Mucosa of rectum (tissue), 2 donors: Measurements from ENCODE around the gene DPEP2.
"Not testable (repeated sequence)": the region's sequence is repeated elsewhere in the genome, so short reads cannot be mapped to it uniquely, and the experiment has no call there.

ENCODE experiments used
- H3K27ac ChIP-seq, 2 donors: one replicate each; pipeline ENCODE4 v1.7.0; 2013; ENCODE audit warnings: inconsistent platforms in 2 of 2, low read depth in 2 of 2, low read length in 2 of 2
- H3K27me3 ChIP-seq, 2 donors: one replicate each; pipeline ENCODE4 v1.7.0; 2013; ENCODE audit warnings: low read length in 2 of 2; ENCODE audit not compliant: control insufficient read depth in 2 of 2, insufficient read depth in 2 of 2
- H3K36me3 ChIP-seq, 2 donors: one replicate each; pipeline ENCODE4 v1.7.0; 2013; ENCODE audit warnings: low read length in 2 of 2; ENCODE audit not compliant: control insufficient read depth in 2 of 2, insufficient read depth in 2 of 2
- H3K4me1 ChIP-seq, 2 donors: one replicate each; pipeline ENCODE4 v1.7.0; 2013; ENCODE audit warnings: low read length in 2 of 2, mild to moderate bottlenecking in 1 of 2; ENCODE audit not compliant: control insufficient read depth in 2 of 2, insufficient read depth in 2 of 2
- H3K4me3 ChIP-seq, 2 donors: one replicate each; pipeline ENCODE4 v1.7.0; 2013; ENCODE audit warnings: low read length in 2 of 2
- H3K9ac ChIP-seq, 2 donors: one replicate each; pipeline ENCODE4 v1.7.0; 2013; ENCODE audit warnings: low read length in 2 of 2, low read depth in 1 of 2, mild to moderate bottlenecking in 1 of 2
- H3K9me3 ChIP-seq, 2 donors: one replicate each; pipeline ENCODE4 v1.7.0; 2013; ENCODE audit warnings: low read length in 2 of 2; ENCODE audit not compliant: control insufficient read depth in 2 of 2
- donor health status: healthy.
- donor health status: Normal muscosa, but diverticular disease.

Gene DPEP2

DNA sequence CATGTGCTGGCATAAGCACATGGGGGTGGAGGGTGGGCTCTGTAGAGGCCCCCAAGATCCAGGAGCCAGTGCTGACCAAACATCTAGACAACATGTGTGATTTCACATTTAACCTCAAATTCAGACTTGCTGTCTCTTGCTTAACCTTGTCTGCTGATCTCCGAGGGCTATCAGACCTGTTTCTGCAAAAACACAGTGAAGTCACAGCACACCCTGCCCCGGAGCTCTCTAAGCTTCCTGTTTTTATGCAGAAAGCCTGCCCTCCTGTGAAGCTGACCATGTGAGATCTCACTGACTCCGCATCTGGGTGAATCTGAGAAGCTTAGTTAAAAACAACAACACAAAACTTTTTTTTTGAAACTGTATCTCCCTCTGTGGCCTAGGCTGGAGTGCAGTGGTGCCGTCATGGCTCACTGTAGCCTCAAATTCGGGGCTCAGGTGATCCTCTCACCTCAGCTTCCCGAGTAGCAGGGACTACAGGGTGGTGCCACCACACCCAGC, 6.6 kb upstream of the DPEP2 start:
- Histone ChIP-seq H3K4me1 (peaks cover 0 to 3% of the 10 kb centered on the region in 2 donors), H3K36me3 (no peaks in the 10 kb centered on the region), H3K4me3 (no peak overlapping the region), H3K27me3 (no peaks in the 10 kb centered on the region), H3K27ac (peak overlapping the region; percentile 68 to 74), H3K9me3 (no peaks in the 10 kb centered on the region), H3K9ac (peak overlapping the region in 1 of 2 donors; percentile 17)

DNA sequence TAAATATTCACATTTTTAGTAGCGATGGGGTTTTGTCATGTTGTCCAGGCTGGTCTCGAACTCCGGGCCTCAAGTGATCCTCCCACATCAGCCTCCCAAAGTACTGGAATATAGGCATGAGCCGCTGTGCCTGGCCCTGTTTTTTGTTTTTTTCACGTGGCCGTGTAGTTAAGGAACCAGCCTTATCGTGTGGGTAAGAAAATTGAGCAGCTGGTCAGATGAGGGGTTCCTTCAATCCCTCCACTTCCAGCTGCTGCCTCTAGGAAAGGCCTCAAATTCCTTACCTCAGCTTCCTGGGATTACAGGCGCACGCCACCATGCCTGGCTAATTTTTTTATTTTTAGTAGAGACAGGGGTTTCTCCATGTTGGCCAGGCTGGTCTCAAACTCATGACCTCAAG, 5.9 kb upstream of the DPEP2 start:
- no peaks in the 10 kb centered on the region for H3K36me3 ChIP-seq
- no peak overlapping the region for H3K9ac ChIP-seq
- peaks cover 0 to 4% of the 10 kb centered on the region in 2 donors for H3K4me1 ChIP-seq
- H3K9me3 ChIP-seq, result no peaks in the 10 kb centered on the region
- no peaks in the 10 kb centered on the region for H3K27me3 ChIP-seq
- peak overlapping the region; percentile 68 to 74 for H3K27ac ChIP-seq
- H3K4me3 ChIP-seq, result no peak overlapping the region

DNA sequence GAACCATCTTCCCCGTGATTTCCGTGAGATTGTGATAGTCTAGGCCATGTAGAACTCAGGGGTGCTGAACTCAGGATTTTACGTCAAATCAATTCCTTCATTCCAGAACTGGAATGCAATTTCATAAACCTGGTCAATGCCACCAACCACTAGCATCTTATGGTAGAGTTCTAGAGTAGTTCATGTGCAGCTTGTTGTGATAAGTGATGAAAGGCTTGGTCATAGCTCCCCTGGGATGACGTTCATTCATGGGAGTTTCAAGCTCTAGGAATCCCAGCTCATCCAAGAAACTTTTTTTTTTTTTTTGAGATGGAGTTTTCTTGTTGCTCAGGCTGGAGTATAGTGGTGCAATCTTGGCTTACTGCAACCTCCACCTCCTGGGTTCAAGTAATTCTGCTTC, 3.7 kb upstream of the DPEP2 start:
- H3K27ac ChIP-seq, result no peak overlapping the region
- no peaks in the 10 kb centered on the region for H3K36me3 ChIP-seq
- no peak overlapping the region for H3K9ac ChIP-seq
- H3K4me3 ChIP-seq, result no peak overlapping the region
- no peaks in the 10 kb centered on the region for H3K9me3 ChIP-seq
- H3K4me1 ChIP-seq, result peaks cover 0 to 8% of the 10 kb centered on the region in 2 donors
- no peaks in the 10 kb centered on the region for H3K27me3 ChIP-seq

DNA sequence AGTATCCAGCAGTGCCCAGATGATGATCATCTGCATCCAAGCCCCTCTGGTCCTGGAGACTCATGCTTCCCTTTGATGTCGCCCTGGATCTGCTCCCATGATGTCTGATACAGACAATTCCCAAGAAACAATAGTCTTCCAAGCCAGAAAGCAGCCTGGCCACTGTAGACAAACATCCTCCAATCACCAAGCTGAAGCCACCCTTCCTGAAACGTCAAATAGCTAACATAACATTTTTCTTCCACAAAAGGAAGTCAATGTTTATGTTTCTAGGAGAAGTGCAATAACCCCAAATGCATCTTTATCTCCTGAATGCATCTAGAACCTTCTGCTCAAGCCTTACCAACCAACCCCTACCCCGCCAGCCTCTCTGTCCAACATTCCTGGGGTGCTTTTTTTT, 1.2 kb upstream of the DPEP2 start:
- Histone ChIP-seq H3K36me3 (no peaks in the 10 kb centered on the region), H3K27me3 (no peaks in the 10 kb centered on the region), H3K4me1 (peaks cover 0 to 5% of the 10 kb centered on the region in 2 donors), H3K9me3 (no peaks in the 10 kb centered on the region), H3K4me3 (peak overlapping the region in 1 of 2 donors; percentile 57), H3K9ac (peak overlapping the region in 1 of 2 donors; percentile 32), H3K27ac (peak overlapping the region; percentile 68 to 84)

DNA sequence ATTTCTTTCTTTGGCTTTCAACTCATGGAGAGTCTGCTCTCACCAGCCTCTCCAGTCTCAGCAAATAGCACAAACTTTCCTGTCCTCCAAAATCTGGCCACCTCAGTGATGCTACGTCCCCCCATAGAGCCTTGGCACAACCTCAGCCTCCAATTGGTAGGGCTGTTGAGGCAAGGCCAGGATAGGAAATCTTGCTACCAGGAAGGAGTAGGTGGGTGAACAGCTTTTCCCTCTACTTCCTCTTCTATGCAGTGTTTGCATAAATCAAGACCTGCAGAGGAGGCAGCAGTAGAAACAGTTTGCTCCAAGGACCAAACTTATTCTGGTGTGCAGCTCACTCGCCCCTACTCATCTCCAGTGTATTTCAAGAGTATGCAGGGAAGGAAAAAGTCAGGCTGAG, 701 bp upstream of the DPEP2 start:
- peaks cover 0 to 5% of the 10 kb centered on the region in 2 donors for H3K4me1 ChIP-seq
- H3K9me3 ChIP-seq, result no peaks in the 10 kb centered on the region
- peak overlapping the region in 1 of 2 donors; percentile 57 for H3K4me3 ChIP-seq
- H3K9ac ChIP-seq, result no peak overlapping the region
- no peaks in the 10 kb centered on the region for H3K27me3 ChIP-seq
- peak overlapping the region; percentile 68 to 84 for H3K27ac ChIP-seq
- no peaks in the 10 kb centered on the region for H3K36me3 ChIP-seq

DNA sequence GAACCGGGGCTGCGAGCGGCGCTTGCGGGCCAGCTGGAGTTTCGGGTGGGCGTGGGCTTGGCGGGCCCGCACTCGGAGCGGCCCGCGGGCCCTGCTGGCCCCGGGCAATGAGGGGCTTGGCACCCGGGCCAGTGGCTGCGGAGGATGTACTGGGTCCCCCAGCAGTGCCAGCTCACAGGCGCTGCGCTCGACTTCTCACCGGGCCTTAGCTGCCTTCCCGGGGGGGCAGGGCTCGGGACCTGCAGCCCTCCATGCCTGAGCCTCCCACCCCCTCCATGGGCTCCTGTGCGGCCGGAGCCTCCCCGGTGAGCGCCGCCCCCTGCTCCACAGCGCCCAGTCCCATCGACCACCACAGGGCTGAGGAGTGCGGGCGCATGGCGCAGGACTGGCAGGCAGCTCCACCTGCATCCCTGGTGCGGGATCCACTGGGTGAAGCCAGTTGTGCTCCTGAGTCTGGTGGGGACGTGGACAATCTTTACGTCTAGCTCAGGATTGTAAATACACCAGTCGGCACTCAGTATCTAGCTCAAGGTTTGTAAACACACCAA, 979 bp downstream of the DPEP2 start:
- not testable (repeated sequence) for H3K27me3 ChIP-seq, H3K4me1 ChIP-seq, H3K36me3 ChIP-seq, H3K27ac ChIP-seq, H3K9ac ChIP-seq, H3K9me3 ChIP-seq
- peak overlapping the region in 1 of 2 donors; percentile 57 for H3K4me3 ChIP-seq

DNA sequence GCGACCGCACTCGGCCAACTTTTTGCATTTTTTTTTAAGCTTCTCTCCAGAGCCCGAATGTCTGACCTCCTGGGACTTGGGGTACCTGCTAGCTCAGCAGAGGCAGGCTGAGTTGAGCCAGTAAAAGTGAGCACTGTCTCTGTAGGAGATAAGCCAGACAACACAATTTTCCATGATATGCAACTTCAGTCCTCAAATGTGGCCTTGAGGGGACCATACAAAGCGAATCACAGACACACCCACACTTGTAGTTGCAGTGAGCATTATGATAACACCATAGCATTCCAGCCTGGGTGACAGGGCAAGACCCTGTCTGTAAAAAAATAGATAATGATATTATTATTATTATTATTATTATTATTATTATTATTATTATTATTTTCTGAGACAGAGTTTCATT, 2.6 kb downstream of the DPEP2 start:
- Histone ChIP-seq H3K4me1 (peaks cover 10 to 15% of the 10 kb centered on the region in 2 donors), H3K9ac (no peak overlapping the region), H3K9me3 (no peaks in the 10 kb centered on the region), H3K36me3 (no peaks in the 10 kb centered on the region), H3K27me3 (no peaks in the 10 kb centered on the region), H3K27ac (no peak overlapping the region), H3K4me3 (no peak overlapping the region)

DNA sequence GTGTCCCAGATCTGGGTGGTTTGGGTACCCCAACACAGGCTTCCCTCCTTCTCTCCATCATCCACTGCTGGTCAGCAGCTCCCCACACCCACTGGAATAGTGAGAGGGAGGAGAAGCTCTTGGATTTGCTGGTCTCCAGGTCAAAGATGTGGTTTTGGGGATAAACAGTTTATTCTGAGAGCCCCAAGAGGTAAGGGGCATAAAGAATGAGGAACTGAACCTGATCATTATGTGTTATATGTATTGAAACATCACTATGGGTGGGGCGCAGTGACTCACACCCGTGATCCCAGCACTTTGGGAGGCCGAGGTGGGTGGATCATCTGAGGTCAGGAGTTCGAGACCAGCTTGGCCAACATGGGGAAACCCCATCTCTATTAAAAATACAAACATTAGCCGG, 3.9 kb downstream of the DPEP2 start:
- H3K27ac ChIP-seq, result no peak overlapping the region
- no peak overlapping the region for H3K4me3 ChIP-seq
- H3K9me3 ChIP-seq, result no peaks in the 10 kb centered on the region
- H3K4me1 ChIP-seq, result peaks cover 10 to 15% of the 10 kb centered on the region in 2 donors
- no peaks in the 10 kb centered on the region for H3K27me3 ChIP-seq
- H3K9ac ChIP-seq, result no peak overlapping the region
- no peaks in the 10 kb centered on the region for H3K36me3 ChIP-seq

DNA sequence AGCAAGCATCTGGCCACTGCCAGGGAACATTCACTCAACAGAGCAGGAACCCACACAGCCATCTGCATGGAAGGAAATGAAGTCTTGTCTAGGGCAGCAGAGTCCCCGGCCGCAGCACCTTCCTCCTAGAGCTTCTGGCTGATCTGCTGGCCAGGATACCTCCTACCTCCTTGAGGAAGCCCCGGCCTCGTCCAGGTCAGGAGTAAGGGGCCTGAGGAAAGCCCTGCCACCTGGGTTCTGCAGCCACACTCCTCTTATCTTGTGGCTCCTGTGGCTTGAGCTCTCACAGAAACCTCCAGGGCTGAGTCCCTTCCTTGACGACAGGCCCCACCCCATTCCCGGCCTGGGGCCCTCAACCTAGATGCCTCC, 5.3 kb downstream of the DPEP2 start:
- peak overlapping the region; percentile 41 to 52 for H3K27ac ChIP-seq
- not testable (repeated sequence) for H3K4me3 ChIP-seq, H3K9me3 ChIP-seq, H3K36me3 ChIP-seq, H3K27me3 ChIP-seq, H3K4me1 ChIP-seq
- H3K9ac ChIP-seq, result peak overlapping the region in 1 of 2 donors; percentile 71

DNA sequence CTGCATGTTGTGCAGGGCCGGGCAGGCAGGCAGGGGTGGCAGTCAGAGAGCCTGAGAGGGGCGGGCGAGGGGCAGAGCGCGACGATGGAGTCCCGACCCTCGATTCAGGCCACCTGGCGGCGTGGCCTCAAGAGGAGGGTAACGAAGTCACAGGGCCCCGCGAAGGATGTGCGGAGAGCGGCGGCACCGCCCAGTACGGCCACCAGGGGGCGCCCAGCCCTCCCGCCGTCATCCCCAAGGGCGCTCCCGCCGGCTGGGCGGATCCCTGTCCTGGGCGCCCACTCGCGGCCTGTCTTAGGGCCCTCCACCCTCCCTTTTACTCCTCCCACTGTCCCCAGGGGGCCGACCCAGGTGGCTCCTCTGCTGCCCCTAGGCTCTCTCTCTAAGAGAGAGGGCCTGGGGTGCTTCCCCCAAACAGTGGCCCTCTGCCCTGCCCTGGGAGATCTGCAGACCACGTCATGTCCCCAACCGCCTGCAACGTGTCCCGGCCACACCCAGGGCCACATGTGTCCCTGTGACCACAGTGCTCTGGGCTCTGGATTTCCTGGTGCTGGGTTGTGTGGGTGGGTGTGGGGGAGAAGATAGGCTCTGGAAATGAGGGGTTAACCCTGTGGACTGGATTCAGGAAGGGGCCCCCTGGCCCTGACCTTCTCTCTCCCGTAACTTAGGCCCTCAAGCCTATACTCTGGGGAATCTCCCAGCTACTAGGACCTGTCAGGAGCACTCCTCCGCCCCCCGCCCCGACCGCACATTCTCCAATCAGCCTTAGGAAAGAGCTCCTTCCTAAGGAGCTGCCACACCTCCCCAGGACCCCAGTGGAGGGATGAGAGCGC, 5.9 kb downstream of the DPEP2 start:
- Histone ChIP-seq H3K4me1 (peaks cover 10% of the 10 kb centered on the region in 2 donors), H3K4me3 (peak overlapping the region; percentile 33 to 68), H3K9ac (peak overlapping the region; percentile 38 to 71), H3K36me3 (no peaks in the 10 kb centered on the region), H3K9me3 (no peaks in the 10 kb centered on the region), H3K27ac (peak overlapping the region; percentile 41 to 52), H3K27me3 (no peaks in the 10 kb centered on the region)
